Suppressor macrophage treated with lipopolysaccharide for 1 hour (primary cell): ENCODE results near the gene ZNF705A.
"Not testable (repeated sequence)": the region's sequence is repeated elsewhere in the genome, so short reads cannot be mapped to it uniquely, and the experiment has no call there.

Experiments
- DNase-seq, 3 donors: peaks; one replicate each; pipeline ENCODE4 v3.0.0-alpha.2; 2020 to 2022

Gene ZNF705A

DNA sequence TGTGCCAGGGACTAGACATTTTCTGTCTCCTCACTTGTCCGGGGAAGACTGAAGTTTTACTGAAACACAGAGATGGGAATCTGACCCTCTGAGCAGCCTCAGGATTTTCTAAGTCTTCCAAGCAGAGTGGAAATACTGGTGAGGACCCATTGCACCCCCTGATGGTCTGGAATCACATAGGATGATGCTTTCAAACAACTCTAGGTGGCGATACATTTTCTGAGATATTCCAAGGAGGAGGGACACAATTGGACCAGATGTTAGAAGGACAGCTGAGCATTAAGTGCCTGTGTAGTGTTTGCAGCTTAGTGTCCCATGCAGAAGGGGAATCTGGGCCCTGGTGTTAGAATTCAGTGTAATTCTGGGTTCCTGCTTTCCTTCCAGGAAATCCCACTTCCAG, 31.3 kb downstream of the ZNF705A start:
- DNase-seq: not testable (repeated sequence)

DNA sequence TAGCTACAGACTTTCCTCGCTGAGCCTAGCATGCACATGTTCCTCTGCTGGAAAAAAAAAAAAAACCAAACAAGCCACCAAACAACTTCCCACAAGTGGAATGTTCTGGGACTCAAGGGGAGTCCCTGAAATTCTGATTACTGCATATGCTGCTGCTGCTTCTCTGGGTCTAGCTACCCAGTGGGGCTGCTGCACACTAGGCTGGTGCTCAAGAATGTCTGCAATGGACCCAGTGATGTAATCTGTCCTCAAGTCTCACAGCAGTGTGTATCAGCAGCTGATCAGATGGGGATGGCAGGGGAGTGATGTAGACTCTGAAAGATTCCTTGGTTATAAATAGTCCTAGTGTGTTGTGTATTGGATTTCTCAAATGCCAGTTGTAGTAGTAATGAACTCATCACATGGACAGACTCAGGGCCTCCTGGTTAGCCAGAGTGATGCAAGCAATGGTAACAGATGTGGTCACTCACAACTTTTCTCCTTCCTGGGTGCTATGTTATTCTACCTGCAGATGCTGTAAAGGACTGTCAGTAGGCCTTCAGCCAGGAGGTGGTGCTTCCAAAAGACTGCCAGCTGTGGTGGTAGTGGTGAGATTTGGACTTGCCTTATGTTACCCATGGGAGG, 41.0 kb downstream of the ZNF705A start:
- peak in 1 of 3 donors; percentile 8 for DNase-seq

DNA sequence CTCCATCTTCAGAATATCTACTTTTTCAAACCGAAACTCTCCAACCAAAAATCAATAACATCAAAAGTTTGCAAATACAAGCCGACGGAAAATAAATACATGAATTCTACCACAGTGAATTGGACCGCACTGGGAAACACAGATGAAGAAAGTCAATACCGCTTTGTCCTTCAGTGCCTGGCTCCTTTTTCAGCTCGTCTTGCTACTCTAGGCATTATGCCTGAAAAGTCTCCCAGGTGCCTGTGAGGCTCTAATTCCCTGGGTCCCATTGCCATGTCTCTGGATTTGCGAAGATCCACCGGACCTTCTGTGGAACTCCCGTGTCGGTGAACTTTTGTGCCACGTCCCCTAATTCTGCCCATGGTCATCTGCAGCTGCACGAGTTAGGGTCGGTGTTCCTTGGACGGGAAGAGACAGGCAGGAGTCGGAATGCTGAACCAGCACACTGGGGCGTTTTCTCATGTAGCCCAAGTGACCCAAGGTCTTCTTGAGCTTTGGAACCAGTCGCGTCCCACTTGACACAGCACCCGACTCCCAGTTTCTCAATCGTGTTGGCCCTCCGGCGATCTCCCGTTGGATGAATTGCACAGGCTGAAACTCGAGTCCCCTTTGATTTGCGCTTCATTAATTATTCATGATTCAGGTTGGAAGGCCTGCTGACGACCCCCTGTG, 62.0 kb downstream of the ZNF705A start:
- DNase-seq: not testable (repeated sequence)

DNA sequence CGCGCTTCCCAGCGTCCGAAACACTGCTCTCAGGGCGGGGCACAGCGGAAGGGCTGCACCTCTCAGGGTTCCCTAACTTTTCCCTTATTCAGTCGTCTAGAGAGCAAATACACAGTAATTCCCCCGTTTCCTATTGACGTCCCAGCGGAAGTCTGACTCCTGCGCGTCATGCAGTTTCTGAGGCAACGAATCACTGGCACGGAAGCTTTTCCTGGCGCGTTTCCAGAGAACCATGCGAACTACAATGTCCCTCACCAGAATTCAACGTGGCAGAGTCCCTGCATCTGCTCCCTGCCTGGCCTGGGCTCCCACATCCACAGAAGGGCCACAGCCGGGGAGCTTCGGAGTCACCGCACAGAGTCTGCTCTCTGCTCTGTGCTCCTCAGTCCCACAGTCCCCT, 64.6 kb downstream of the ZNF705A start:
- not testable (repeated sequence) for DNase-seq

DNA sequence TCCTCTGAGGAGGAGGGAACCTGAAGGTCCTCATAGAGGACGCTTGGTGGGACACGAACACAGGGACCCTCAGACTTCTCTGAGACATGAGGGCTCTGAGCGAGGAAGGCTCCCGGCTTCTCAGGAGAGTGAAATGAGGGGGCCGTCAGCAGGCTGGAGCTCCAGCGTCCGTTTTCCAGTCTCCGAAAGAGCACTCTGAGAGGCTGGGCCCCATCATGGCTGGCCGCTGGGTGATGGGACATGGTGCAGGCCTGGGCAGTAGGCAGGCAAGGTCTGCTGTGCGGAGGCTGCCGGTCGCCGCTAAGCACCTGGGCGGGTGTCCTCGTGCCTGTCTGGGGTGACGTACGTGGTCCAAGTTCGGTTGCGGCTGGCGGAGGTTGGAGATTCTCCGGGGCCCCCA, 65.0 kb downstream of the ZNF705A start:
- DNase-seq: not testable (repeated sequence)

DNA sequence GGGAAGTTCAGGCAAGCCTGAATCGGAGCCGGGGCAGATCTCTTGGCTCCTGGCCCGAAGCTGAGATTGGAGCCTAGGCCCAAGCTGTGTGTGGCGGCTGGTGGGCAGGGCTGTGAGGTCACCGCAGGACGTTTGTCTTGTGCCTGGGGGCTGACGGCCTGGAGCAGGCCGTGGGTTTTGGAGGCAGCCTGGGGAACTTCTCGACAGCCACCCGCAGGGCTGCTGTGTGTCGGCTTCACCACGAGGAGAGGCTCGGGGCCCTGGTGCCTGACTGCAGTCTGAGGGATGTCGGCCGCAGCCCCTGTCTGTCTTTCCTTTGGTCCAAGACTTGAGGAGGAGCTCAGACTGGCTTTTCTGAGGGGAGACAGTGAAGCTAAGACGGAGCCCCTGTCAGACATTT, 65.5 kb downstream of the ZNF705A start:
- not testable (repeated sequence) for DNase-seq

DNA sequence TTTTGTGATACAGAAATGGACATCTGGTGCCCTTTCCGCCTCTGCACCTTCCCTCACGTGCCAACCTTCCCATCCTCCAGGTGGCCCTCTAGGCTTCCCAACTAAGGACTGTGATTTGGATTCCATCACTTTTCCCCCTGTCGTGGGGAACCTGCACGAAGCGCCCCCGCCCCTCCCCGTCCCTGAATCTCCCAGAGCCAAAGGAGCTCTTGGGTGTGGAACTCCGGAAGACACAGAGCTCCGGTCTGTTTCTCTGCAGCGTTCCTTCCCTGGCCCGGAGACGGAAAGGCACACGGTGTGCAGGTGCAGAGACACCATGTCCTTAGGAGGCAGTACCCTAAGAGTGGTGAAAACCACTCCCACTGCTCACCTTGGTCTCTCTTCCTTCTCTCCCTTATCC, 66.8 kb downstream of the ZNF705A start:
- not testable (repeated sequence) for DNase-seq

DNA sequence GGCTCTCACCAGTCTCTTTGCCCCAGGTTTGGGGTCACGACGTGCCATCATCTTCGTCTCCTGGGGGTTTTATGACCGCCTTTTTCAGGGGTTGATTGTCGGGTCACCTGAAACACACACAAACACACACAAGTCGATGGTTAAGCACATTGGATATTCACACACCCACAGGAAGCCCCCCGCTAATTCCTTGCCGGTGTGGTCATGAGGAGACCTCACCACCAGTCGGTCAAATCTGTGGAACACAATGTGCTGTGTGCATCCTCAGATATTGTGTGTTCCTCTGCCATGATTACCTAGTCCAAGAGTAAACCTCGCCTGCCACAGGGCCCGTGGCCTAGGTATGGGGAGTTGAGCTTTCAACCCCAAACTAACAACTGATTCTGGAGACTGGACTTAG, 68.0 kb downstream of the ZNF705A start:
- DNase-seq: not testable (repeated sequence)

DNA sequence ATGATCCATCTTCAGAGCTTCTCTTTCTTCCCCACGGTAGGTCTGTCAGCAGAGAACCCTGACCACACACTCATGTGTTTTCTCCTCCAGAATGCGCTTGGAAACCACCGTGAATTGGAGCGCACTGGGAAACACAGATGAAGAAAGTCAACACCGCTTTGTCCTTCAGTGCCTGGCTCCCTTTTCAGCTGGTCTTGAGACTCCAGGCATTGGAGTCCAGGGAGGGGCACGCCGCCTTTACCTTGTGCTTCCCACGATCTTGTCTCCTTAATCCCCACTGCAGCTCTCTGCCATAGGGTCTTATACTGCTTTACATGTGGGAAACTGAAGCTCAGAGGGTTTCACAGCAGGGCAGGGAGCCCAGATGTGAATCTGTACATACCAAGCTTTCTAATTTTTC, 69.5 kb downstream of the ZNF705A start:
- DNase-seq: peak in 2 of 3 donors; percentile 5 to 13

DNA sequence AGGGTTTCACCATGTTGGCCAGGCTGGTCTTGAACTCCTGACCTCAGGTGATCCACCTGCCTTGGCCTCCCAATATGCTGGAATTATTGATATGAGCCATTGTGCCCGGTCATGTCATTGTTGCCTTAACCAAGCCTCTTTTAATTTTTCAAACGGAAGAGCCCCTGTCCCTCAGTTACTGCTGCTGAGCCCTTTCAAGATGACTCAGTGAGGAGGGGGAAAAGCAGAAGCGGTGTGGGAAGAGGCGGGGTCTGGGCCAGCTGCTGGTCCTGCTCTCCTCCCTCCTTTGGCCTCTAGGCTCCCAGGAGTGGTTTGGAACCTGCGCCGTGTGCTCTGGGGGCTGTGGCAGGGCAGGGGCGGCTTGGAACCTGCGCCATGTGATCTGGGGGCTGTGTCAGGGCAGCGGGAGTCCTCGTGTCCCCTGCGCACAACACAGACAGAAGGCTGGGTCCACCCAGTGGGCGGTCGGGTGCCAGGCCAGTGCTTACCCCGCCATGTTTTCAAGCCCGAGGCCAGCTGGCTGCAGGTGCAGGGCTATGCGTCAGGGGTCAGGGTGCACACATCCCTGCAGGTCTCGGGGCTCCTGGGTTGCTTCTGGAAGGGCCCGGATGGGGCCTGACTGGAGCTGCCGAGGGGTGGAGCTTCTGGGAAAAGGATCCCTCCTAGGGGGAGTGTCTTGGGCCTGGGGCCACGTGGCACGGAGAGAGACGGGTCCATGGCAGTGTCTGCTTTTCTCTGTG, 70.3 kb downstream of the ZNF705A start, which contains the start of gene FAM90A1:
FAM90A1 (minus strand) TSS at position 627 of the 740 bp plus-strand sequence. CDS start 2,786 bp downstream, outside the sequence.
- peak; percentile 42 to 53 (median 48) for DNase-seq

DNA sequence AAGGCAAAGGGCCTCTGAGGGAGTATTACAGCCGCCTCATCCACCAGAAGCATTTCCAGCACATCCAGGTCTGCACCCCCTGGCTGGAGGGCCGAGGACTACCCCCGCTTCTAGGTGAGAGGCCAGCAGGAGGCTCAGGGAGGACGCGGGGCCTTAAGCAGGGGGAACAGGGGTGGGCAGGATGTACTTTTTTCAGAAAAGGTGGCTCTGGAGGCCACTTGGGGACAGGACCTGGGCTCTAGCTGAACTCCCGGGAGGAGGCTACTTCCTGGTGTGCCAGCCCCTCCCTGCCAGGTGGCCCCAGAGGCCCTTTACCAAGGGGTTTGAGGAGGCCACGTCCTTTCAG, 70.9 kb downstream of the ZNF705A start:
- not testable (repeated sequence) for DNase-seq

DNA sequence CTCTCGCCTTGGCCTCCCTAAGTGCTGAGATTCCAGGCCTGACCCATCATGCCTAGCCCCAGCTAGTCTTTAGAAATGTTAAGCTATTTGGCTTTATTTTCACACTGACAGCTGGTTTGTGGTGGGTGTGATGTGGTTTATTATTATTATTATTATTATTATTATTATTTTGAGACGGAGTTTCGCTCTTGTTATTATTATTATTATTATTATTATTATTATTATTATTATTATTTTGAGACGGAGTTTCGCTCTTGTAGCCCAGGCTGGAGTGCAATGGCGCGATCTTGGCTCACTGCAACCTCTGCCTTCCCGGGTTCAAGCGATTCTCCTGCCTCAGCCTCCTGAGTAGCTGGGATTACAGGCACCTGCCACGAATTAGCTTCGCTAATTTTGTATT, 71.8 kb downstream of the ZNF705A start:
- not testable (repeated sequence) for DNase-seq

DNA sequence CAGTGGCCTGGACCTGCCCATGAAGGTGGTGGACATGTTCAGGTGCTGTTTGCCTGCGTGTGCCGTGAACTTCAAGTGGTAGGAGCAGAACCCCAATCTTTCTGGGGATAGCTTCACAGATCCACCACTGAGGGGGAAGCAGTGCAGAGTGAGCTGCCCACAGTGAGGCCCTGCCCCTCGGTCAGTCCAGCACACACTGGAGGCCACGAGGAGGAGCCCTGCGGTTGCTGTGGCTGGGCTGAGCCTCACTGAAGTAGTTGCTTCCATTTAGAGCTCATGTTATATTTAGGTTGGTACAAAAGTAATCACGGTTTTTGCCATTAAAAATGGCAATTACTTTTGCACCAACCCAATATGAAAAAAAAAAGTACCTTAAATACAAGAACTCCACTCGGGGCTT, 72.7 kb downstream of the ZNF705A start:
- DNase-seq: not testable (repeated sequence)
